GM19238 (cell line): ENCODE measurements around the gene CUL9.

ENCODE experiments used
- DNase-seq: peaks from one replicate; pipeline ENCODE4 v3.0.0; 2011; ENCODE audit warnings: low spot score; ENCODE audit not compliant: insufficient read length

The CUL9 gene

DNA sequence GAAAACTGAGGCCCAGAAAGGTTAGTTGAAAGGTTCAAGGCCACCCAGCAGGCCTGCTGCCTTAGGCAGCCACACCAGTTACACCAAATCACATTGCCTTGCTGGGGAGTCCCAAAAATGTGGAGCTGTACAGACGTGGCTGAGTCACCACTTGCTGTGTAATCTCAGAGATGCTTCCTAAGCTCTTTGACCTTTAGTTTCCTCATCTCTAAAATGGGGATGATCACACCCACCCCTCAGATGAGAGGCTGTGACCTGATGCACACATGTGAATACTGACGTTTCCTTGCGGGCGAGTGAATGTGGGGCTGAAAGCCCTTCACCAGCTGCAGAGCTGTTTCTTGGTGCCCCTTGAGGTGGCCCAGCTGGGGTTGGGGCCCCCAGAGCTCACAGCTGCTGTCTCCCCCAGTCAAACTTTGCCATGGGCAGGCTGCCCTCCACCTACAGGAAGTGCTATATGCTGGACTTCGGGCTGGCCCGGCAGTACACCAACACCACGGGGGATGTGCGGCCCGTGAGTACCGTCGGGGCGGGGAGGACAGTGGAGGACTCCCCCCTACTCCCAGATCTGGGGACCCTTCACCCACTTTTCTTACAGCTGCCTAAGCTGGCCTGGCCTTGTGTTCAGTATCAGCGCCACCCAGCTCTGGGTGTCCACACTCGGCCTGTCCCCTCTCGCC is 72.3 kb downstream of the CUL9 start:
- no peak for DNase-seq

DNA sequence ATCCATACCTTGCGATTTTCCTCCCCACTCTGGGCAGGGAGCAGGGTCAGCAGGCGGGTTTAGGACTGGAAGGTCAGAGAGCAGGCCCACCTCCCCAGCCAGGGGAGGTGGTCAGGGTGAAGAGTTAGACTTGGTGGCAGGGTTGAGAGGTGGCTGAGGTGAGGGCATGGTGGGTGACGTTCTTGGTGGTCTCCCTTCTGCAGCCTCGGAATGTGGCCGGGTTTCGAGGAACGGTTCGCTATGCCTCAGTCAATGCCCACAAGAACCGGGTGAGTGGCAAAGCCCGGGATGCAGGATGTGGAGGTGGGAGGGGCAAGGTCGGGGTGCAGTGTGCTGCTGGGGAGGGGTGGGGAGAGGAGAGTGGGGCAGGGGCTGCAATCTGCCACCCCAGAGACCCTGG is 72.8 kb downstream of the CUL9 start:
- no peak for DNase-seq

DNA sequence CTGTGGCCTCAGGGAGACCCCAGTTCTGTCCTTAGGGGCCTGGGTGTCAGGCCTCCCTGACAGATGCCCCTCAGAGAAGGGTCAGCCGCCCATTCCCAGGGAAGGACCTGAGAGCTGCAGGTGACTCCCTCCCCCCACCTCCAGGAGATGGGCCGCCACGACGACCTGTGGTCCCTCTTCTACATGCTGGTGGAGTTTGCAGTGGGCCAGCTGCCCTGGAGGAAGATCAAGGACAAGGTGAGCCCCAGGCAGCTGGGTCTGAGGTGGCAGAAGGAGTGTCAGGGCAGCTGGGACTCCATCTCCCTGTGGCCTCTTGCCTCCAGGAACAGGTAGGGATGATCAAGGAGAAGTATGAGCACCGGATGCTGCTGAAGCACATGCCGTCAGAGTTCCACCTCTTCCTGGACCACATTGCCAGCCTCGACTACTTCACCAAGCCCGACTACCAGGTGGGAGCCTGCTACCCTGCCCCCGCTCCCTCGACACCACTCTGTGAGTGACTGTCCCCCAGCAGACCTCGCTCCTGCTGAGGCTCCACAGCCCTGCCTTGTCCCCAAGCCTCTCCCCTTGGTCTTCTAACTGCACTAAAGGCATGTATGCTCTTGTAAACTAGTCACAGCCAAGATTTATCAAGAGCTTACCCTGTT is 73.5 kb downstream of the CUL9 start:
- no peak for DNase-seq

DNA sequence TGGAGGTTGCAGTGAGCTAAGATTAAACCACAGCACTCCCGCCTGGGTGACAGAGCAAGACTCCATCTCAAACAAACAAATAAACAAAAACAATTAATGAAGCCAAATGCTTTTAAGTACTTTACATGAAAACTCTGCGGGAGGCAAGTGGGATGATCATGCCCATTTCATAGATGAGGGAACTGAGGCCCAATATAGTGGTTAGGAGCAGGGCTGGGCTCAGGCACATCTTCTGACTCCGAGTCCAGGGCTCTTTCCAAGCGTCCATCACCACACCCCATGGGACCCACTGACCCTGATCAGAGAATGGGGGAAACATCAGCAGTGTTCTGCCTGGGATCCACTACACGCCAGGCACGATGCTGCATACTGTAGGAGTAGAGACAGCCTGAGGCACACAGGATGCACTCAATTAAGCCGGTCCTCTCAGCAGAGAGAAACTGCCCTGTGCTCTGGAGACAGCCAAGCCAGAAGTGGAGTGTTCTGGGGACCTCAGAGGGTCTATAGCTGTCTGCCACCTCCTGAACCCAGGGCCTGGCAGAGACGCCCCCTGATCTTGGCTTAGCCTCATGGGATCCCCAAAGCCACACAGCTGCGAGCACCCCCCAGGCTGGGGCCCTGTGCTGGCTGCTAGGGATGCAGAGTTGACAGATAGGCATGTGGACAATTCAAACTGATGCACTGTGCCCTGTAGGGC is 74.8 kb downstream of the CUL9 start:
- DNase-seq, result no peak

DNA sequence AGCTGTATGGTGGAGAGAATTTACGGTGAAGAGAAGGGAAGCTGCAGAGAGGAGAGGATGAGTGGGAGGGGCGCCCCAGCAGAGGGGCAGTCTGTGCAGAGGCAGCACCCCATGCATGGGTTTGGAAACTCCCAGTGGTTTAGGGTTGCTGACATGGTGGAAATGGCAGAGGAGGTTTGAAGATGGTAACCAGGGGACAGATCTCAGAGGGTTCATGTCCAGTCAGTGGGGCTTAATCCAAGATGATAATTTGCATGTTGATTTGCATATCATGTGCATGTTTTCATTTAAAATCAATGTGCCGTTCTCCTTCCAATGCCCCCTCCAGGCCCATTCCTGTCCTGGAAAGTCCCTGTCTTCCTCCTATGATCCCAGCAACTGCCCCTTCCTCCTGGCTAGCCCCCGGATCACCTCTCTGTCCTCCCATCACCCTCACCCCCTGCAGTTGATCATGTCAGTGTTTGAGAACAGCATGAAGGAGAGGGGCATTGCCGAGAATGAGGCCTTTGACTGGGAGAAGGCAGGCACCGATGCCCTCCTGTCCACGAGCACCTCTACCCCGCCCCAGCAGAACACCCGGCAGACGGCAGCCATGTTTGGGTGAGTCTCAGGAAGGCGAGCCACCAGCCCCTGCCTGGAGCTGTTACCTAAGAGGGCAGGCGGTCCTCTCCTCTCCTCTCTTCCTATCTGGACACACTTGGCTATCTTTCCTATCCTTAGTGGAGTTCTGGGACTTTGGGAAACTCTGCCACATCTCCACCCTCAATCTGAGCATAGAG is 75.6 kb downstream of the CUL9 start:
- DNase-seq, result no peak

DNA sequence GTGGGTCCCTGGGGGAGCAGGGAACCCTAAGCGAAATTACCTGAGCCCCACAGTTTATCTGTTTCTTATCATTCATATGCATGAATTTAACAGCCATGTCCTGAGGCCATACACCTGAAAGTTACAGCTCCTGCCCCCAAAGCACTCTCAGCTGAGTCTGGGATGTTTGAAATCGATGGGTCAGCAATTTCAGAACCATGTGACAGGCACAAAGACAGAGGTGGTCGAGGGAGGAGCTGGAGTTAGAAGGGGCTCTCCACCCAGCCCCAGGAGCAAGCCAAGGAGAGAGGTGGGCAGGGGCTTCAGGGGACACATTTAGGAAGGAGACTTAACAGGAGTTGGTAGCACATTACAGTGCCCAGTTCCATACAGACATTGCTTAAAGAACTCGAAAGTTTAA is 76.2 kb downstream of the CUL9 start:
- no peak for DNase-seq

DNA sequence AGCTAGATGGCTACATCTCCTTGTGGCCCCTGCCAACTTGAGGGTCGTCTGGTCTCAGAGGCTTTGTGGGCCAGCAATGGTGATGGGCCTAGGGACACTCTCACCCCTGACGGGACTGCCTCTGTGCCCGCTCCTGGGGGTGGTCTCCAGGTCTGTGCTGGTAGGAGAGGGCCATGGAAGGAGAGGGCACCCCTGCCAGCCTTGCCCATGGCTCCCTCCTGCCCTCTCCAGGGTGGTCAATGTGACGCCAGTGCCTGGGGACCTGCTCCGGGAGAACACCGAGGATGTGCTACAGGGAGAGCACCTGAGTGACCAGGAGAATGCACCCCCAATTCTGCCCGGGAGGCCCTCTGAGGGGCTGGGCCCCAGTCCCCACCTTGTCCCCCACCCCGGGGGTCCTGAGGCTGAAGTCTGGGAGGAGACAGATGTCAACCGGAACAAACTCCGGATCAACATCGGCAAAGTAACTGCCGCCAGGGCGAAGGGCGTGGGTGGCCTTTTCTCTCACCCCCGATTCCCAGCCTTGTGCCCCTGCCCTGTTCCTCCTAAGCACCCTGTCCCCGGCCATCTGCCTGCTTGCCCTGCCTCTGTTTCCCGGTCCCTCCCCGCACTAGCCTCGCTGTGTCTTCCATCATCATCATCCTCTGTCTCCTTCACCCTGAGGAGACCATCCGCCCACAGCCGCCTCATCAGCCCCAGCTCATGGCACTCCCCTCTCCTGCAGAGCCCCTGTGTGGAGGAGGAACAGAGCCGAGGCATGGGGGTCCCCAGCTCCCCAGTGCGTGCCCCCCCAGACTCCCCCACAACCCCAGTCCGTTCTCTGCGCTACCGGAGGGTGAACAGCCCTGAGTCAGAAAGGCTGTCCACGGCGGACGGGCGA is 77.1 kb downstream of the CUL9 start:
- no peak for DNase-seq

DNA sequence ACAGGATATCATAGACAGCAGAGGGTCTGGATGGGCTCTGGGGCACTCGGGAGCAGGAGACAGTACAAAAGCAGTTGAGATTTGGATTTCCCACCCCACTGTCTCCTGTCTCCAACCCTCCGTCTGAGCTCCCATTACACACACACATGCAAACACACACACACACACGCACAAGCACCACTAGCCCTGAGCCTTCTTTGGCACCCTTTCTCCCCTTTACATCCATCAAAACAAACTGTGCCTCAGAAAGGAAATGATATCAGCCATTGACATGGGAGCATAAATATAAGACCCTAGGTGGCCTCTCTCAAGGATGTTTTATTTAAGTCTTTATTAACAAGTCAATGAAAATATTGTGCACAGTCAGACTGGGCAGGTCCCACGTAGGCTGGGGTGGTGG is 78.8 kb downstream of the CUL9 start:
- no peak for DNase-seq

DNA sequence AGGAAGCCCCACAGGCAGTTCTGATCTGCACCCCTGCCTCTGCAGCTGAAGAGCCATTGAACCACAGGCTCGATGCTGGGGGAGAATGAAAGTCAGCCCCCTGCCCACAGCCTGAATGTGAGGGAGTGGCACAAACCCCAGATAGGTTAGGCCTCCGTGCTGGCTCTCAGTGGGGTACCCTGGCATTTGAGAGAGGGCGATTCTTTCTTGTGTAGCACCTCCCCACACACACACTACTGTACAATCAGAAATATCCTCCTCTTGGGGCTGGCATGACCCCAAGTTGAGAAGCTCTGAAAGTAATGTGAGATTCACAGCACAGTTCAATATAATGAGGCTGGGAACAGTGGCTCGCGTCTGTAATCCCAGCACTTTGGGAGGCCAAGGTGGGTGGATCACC is 79.2 kb downstream of the CUL9 start:
- DNase-seq, result no peak

DNA sequence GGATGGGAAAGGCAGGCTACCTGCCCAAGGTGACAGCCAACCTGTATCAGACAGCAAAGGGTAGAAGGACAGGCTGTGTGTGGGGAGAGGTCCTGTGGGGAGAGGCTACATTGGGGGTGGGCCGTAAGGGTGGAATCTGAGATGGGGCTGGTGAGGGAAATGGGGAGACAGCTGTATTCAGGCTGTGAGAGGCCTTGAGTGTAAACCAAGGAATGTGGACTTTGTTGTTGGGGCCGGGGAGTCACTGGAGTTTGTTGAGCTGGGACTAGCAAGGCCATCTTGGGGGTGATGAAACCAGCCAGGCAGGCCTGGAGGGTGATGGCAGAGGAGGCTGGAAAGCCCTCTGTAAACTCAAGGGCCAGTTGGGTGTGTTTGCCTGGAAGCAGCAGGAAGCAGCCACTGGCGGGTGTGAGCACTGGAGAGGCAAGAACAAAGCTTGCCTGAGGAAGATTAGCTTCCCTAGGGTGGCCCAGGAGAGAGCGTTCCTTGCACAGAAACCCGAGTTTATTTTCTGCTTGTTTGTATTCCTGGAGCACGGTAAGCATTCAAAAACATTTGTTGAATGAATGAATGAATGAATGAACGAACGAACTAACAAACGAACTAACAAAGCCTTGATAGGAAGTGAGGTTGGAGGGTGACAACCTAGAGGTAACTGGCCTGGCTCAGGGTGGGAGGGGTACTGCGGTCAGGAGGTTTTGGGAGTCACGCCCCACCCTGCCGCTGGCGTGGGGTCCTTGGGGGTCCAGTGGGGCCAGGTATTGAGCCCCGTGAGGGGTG is 80.2 kb downstream of the CUL9 start:
- no peak for DNase-seq

DNA sequence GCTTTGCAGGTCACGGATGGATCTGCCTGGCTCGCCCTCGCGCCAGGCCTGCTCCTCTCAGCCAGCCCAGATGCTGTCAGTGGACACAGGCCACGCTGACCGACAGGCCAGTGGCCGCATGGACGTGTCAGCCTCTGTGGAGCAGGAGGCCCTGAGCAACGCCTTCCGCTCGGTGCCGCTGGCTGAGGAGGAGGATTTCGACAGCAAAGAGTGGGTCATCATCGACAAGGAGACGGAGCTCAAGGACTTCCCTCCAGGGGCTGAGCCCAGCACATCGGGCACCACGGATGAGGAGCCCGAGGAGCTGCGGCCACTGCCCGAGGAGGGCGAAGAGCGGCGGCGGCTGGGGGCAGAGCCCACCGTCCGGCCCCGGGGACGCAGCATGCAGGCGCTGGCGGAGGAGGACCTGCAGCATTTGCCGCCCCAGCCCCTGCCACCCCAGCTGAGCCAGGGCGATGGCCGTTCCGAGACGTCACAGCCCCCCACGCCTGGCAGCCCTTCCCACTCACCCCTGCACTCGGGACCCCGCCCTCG is 80.9 kb downstream of the CUL9 start:
- no peak for DNase-seq

DNA sequence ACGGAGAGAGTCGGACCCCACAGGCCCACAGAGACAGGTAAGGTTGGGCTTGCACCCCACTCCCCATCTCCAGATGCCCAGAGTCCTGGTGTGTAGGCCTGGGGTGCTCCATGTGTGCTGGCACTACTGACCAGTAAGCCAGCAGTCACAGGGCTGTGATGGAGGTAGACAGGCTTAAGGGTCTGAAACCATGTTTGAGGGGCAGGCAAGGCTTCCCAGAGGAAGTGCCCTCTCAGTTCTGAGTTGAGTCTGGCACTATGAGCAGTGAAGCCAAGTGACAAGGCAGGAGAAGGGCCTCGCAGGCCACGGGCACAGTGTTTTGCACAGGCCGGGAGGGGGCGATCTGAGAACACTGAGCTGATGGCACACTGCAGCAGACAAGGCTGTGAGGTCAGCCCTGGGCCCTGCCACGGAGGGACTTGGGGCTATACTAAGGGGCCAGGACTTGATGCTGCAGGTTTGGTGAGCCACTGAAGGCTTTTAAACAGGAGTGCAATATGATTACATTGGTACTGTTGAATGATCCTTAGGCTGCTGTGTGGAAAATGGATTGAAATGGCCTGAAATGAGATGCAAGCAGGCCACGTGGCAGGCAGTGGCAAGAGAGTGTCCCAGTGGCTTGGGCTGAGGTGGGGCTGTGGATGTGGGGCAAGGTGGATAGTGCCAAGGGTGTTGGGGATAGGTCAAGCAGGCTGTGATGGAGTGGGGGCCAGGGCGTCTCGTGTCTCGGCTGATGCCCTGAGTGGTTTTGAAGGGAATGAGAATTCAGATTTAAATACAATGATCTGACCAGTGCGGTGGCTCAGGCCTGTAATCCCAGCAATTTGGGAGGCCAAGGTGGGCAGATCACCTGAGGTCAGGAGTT is 81.5 kb downstream of the CUL9 start:
- peak; percentile 94 for DNase-seq

DNA sequence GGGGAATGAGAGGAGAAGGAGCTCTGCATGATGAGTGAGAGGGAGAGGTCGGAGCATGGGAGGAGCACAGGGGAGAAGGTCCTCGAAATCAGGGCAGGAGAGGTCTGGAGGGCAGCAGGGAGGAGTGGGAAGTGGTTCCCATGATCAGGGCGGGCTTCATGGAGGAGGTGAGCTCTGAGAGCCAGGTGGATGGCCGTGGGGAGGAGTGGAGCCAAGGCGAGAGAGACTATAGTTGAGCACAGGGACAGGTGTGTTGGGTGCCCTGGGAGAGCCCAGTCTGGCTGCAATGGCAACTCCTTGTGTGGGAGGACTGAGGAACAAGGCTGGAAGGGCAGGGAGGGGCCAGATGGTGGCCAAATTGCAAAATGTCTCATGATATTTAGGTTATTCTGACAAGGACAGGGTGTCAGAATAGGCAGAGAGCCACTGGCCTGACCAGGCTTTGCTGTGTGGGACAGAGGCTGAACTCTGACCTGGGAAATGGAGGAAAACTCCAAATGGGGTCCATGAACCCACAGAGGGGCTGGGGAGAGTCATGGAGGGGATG is 82.7 kb downstream of the CUL9 start:
- DNase-seq, result no peak

DNA sequence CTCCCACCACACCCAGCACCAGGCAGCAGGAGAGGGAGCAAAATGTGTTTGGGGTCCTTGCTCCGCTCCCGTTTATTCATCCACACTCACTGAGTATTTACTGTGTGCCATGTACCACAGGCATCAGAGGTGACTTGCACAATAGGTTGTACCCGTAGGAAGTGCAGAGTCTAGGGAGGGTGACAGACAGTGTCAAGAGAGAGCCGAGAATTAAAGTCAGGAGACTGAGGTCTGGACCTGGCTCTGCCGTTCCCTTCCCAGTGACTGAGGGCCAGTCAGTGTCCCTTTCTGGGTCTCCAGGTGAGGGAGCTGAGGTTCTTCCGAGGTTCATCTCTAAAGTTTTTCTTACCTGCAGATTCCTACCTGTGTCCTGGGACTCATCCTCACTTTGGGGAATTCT is 83.6 kb downstream of the CUL9 start:
- DNase-seq, result no peak

DNA sequence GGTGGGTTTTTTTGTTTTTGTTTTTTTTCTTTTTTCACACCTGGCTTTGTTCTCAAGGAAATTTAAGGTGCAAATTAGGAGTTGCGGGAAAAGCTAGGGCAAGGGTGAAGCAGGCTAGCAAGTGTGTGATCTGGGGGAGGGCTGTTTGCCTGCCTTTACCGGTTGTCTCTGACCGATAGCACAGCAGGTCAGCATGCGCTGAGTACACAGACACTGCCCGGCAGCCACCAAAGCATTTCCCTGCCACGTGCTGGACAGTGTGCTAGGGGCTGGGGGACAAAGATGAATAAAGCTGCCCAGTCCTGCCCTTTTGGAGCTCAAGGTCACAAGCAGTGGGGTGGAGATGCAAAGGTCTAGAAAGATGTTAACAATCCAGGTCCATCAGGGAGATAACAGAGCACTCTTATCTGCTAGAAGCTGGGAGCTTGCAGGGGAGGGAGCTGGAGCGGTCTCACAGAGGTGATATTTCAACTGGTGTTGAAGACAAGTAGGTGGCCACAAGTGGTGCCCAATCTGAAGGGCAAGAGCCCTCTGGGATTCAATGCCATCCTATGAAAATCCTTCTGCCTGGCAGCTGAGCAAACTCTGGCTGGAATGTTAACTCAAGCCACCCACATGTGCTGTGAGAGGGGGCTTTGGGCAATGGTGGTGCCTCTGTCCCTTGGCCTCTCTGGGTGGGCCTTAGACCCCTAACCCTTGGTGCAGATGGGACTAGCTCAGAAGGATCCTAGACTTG is 85.8 kb downstream of the CUL9 start:
- no peak for DNase-seq

DNA sequence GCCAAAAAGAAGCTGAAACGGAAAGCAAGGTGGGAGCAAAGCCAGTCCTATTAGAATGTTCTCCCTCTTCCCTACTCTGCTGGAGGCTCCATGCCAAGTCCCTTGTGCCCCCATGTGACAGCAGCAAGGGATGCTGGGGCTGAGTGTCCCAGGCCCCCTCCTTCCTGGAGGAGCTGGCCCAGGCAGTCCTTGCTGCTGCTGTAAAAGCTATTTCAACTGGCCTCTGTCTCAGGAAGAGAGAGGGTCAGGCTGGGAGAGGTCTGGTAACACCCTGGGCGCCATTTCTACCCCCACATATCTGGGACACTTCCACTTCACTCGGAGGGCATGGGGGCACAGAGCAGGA is 86.3 kb downstream of the CUL9 start:
- DNase-seq, result no peak

DNA sequence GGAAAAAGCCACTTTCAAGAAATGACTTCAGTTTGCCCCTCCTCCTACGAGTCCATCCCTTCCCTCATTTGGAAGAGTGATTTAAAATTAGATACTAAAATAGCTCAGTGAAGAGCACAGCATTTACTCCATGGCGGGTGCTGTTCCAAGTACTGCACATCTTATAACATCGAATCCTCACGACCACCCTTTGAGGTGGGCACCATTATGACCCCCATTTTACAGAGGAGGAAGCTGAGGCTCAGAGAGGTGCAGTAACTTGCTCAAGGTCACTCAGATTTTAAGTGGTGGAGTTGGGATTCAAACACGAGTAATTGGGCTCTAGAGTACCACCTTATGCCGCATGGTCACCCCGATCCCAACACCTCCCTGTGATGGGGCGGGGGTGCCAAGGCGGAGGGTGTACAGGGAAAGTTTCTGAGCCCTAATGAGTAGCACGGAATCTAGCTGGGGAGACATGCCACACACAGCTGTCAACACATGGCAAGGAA is 86.8 kb downstream of the CUL9 start:
- no peak for DNase-seq
